HEK293 (cell line): ENCODE results near the gene ZBTB1.
A peak's percentile ranks its signal among the peaks of the same experiment; 100 is the strongest.

Experiments used
- HOXC10 ChIP-seq: sonication (generic); formaldehyde crosslinking; IDR thresholded peaks from 2 replicates; pipeline ENCODE4 v1.8.1; 2023; ENCODE audit warnings: mild to moderate bottlenecking, missing genetic modification reagents
- IKZF3 ChIP-seq: fragments of 450-650 bp; IDR thresholded peaks from 2 replicates; pipeline ENCODE4 v1.5.0; 2018; ENCODE audit warnings: missing biosample characterization, mild to moderate bottlenecking, missing genetic modification characterization, moderate library complexity
- KLF7 ChIP-seq: fragments of 450-650 bp; formaldehyde crosslinking; IDR thresholded peaks from 2 replicates; pipeline ENCODE4 v1.5.1; 2016; ENCODE audit warnings: missing biosample characterization, missing genetic modification characterization, borderline replicate concordance
- KLF8 ChIP-seq: fragments of 450-650 bp; formaldehyde crosslinking; IDR thresholded peaks from 2 replicates; pipeline ENCODE4 v1.5.1; 2016; ENCODE audit warnings: missing biosample characterization, missing genetic modification characterization
- OSR2 ChIP-seq: fragments of 450-650 bp; formaldehyde crosslinking; IDR thresholded peaks from 2 replicates; pipeline ENCODE4 v1.5.1; 2016; ENCODE audit warnings: missing biosample characterization, missing genetic modification characterization
- SETDB1 ChIP-seq: IDR thresholded peaks from one replicate; pipeline ENCODE4 v1.6.1; 2017; ENCODE audit warnings: mild to moderate bottlenecking, low read length, moderate library complexity, mixed read lengths; ENCODE audit not compliant: insufficient read length
- SP2 ChIP-seq: fragments of 450-650 bp; formaldehyde crosslinking; IDR thresholded peaks from 2 replicates; pipeline ENCODE4 v1.5.1; 2016; ENCODE audit warnings: missing biosample characterization, missing genetic modification characterization
- SP3 ChIP-seq: fragments of 450-650 bp; formaldehyde crosslinking; IDR thresholded peaks from 2 replicates; pipeline ENCODE4 v1.5.1; 2016; ENCODE audit warnings: missing biosample characterization, missing genetic modification characterization
- WT1 ChIP-seq: fragments of 450-650 bp; formaldehyde crosslinking; IDR thresholded peaks from 2 replicates; pipeline ENCODE4 v1.5.1; 2016; ENCODE audit warnings: missing biosample characterization, missing genetic modification characterization
- ZEB2 ChIP-seq: fragments of 450-650 bp; formaldehyde crosslinking; IDR thresholded peaks from 2 replicates; pipeline ENCODE4 v1.5.1; 2016; ENCODE audit warnings: missing biosample characterization, missing genetic modification characterization
- ZNF114 ChIP-seq: fragments of 450-650 bp; formaldehyde crosslinking; IDR thresholded peaks from 2 replicates; pipeline ENCODE4 v1.5.0; 2017; ENCODE audit warnings: missing biosample characterization, missing genetic modification characterization
- ZNF140 ChIP-seq: fragments of 450-650 bp; formaldehyde crosslinking; IDR thresholded peaks from 2 replicates; pipeline ENCODE4 v1.5.1; 2016; ENCODE audit warnings: missing biosample characterization, missing genetic modification characterization
- ZNF155 ChIP-seq: fragments of 450-650 bp; formaldehyde crosslinking; IDR thresholded peaks from 2 replicates; pipeline ENCODE4 v1.5.1; 2016; ENCODE audit warnings: missing biosample characterization, missing genetic modification characterization
- ZNF16 ChIP-seq: fragments of 450-650 bp; formaldehyde crosslinking; IDR thresholded peaks from 2 replicates; pipeline ENCODE4 v1.5.1; 2016; ENCODE audit warnings: low read depth, missing biosample characterization, missing genetic modification characterization
- ZNF23 ChIP-seq: fragments of 450-650 bp; formaldehyde crosslinking; IDR thresholded peaks from 2 replicates; pipeline ENCODE4 v1.5.1; 2016; ENCODE audit warnings: missing biosample characterization, missing genetic modification characterization, borderline replicate concordance
- ZNF302 ChIP-seq: fragments of 450-650 bp; formaldehyde crosslinking; IDR thresholded peaks from 2 replicates; pipeline ENCODE4 v1.5.1; 2016; ENCODE audit warnings: missing biosample characterization, missing genetic modification characterization, low read depth
- ZNF37A ChIP-seq: fragments of 450-650 bp; IDR thresholded peaks from 2 replicates; pipeline ENCODE4 v1.5.1; 2018; ENCODE audit warnings: missing biosample characterization, missing genetic modification characterization
- ZNF529 ChIP-seq: fragments of 450-650 bp; formaldehyde crosslinking; IDR thresholded peaks from 2 replicates; pipeline ENCODE4 v1.5.1; 2017; ENCODE audit warnings: missing genetic modification characterization, missing biosample characterization; ENCODE audit not compliant: insufficient replicate concordance
- ZNF530 ChIP-seq: fragments of 450-650 bp; formaldehyde crosslinking; IDR thresholded peaks from 2 replicates; pipeline ENCODE4 v1.5.1; 2016; ENCODE audit warnings: low read depth, missing biosample characterization, missing genetic modification characterization
- ZNF600 ChIP-seq: fragments of 450-650 bp; formaldehyde crosslinking; IDR thresholded peaks from 2 replicates; pipeline ENCODE4 v1.5.1; 2016; ENCODE audit warnings: missing biosample characterization, missing genetic modification characterization
- ZNF623 ChIP-seq: fragments of 450-650 bp; formaldehyde crosslinking; IDR thresholded peaks from 2 replicates; pipeline ENCODE4 v1.5.1; 2016; ENCODE audit warnings: missing biosample characterization, missing genetic modification characterization
- ZNF624 ChIP-seq: fragments of 450-650 bp; formaldehyde crosslinking; IDR thresholded peaks from 2 replicates; pipeline ENCODE4 v1.5.1; 2017; ENCODE audit warnings: missing biosample characterization, missing genetic modification characterization
- ZNF664 ChIP-seq: fragments of 450-650 bp; formaldehyde crosslinking; IDR thresholded peaks from 2 replicates; pipeline ENCODE4 v1.5.1; 2016; ENCODE audit warnings: missing biosample characterization, missing genetic modification characterization
- ZNF785 ChIP-seq: fragments of 450-650 bp; formaldehyde crosslinking; IDR thresholded peaks from 2 replicates; pipeline ENCODE4 v1.5.1; 2016; ENCODE audit warnings: missing biosample characterization, missing genetic modification characterization
- ZNF837 ChIP-seq: fragments of 450-650 bp; formaldehyde crosslinking; IDR thresholded peaks from 2 replicates; pipeline ENCODE4 v1.5.1; 2016; ENCODE audit warnings: missing biosample characterization, missing genetic modification characterization
- TF ChIP-seq, protein P1 (sequence below): fragments of 450-650 bp; formaldehyde crosslinking; IDR thresholded peaks from 2 replicates; pipeline ENCODE4 v1.5.1; 2016; ENCODE audit warnings: missing biosample characterization, missing genetic modification characterization
- TF ChIP-seq, protein P2 (sequence below): fragments of 450-650 bp; formaldehyde crosslinking; IDR thresholded peaks from 2 replicates; pipeline ENCODE4 v1.5.1; 2016; ENCODE audit warnings: missing biosample characterization, missing genetic modification characterization
- TF ChIP-seq, protein P3 (sequence below): fragments of 450-650 bp; formaldehyde crosslinking; IDR thresholded peaks from 2 replicates; pipeline ENCODE4 v1.5.1; 2017; ENCODE audit warnings: missing biosample characterization, missing genetic modification characterization
- TF ChIP-seq, protein P4 (sequence below): fragments of 450-650 bp; formaldehyde crosslinking; IDR thresholded peaks from 2 replicates; pipeline ENCODE4 v1.5.1; 2016; ENCODE audit warnings: missing biosample characterization, missing genetic modification characterization
- TF ChIP-seq, protein P5 (sequence below): fragments of 450-650 bp; formaldehyde crosslinking; IDR thresholded peaks from 2 replicates; pipeline ENCODE4 v1.5.1; 2016; ENCODE audit warnings: missing biosample characterization, missing genetic modification characterization
- TF ChIP-seq, protein P6 (sequence below): fragments of 450-650 bp; formaldehyde crosslinking; IDR thresholded peaks from 2 replicates; pipeline ENCODE4 v1.5.1; 2016; ENCODE audit warnings: missing biosample characterization, missing genetic modification characterization

The ZBTB1 gene

DNA sequence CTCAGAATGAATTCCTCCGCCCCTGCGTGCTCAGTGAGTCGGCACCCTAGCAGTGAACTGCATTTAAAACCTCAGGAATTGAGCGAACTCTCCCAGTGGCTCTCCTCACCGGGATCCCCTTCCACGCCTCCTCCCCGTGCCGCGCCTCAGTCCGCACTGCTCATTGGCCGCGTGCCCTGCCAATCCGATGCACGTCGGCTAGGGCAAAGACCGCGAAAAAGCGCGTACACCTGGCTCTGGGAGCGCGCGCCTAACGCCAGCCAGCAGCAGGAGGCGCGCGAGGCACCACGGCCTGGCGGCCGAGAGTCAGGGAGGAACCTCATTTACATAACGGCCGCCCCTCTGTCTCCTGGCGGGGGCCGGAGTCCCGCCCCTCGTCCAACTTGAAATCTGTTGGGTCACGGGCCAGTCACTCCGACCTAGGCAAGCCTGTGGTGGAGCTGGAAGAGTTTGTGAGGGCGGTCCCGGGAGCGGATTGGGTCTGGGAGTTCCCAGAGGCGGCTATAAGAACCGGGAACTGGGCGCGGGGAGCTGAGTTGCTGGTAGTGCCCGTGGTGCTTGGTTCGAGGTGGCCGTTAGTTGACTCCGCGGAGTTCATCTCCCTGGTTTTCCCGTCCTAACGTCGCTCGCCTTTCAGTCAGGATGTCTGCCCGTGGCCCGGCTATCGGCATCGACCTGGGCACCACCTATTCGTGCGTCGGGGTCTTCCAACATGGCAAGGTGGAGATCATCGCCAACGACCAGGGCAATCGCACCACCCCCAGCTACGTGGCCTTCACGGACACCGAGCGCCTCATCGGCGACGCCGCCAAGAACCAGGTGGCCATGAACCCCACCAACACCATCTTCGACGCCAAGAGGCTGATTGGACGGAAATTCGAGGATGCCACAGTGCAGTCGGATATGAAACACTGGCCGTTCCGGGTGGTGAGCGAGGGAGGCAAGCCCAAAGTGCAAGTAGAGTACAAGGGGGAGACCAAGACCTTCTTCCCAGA is 35.9 kb downstream of the ZBTB1 start, which contains the start of gene HSPA2 (continued):
- TF ChIP-seq, protein P1, sequence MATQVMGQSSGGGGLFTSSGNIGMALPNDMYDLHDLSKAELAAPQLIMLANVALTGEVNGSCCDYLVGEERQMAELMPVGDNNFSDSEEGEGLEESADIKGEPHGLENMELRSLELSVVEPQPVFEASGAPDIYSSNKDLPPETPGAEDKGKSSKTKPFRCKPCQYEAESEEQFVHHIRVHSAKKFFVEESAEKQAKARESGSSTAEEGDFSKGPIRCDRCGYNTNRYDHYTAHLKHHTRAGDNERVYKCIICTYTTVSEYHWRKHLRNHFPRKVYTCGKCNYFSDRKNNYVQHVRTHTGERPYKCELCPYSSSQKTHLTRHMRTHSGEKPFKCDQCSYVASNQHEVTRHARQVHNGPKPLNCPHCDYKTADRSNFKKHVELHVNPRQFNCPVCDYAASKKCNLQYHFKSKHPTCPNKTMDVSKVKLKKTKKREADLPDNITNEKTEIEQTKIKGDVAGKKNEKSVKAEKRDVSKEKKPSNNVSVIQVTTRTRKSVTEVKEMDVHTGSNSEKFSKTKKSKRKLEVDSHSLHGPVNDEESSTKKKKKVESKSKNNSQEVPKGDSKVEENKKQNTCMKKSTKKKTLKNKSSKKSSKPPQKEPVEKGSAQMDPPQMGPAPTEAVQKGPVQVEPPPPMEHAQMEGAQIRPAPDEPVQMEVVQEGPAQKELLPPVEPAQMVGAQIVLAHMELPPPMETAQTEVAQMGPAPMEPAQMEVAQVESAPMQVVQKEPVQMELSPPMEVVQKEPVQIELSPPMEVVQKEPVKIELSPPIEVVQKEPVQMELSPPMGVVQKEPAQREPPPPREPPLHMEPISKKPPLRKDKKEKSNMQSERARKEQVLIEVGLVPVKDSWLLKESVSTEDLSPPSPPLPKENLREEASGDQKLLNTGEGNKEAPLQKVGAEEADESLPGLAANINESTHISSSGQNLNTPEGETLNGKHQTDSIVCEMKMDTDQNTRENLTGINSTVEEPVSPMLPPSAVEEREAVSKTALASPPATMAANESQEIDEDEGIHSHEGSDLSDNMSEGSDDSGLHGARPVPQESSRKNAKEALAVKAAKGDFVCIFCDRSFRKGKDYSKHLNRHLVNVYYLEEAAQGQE (tag by site-specific recombination) = no peak
- TF ChIP-seq ZNF664 (tag by site-specific recombination) (no peak), HOXC10 (CRISPR knock-in tag) (no peak), ZNF16 (tag by site-specific recombination) (no peak), ZNF529 (tag by site-specific recombination) (no peak), SP3 (tag by site-specific recombination) (peak; percentile 85), ZNF530 (tag by site-specific recombination) (no peak), ZNF140 (no peak), ZNF600 (tag by site-specific recombination) (no peak), ZNF37A (tag by site-specific recombination) (no peak), ZNF114 (tag by site-specific recombination) (no peak), ZNF837 (tag by site-specific recombination) (no peak), ZNF785 (tag by site-specific recombination) (no peak), ZEB2 (tag by site-specific recombination) (peak; percentile 58; the same call in 1 of the 2 replicates), IKZF3 (tag by site-specific recombination) (peak; percentile 84), ZNF624 (no peak), WT1 (tag by site-specific recombination) (no peak), ZNF155 (tag by site-specific recombination) (no peak), ZNF23 (tag by site-specific recombination) (no peak), OSR2 (tag by site-specific recombination) (no peak), KLF8 (tag by site-specific recombination) (peak; percentile 71; the same call in 1 of the 2 replicates), ZNF623 (tag by site-specific recombination) (no peak), KLF7 (tag by site-specific recombination) (no peak), SETDB1 (peak; percentile 46), SP2 (tag by site-specific recombination) (peak; percentile 84), ZNF302 (no peak)
- TF ChIP-seq, protein P2, sequence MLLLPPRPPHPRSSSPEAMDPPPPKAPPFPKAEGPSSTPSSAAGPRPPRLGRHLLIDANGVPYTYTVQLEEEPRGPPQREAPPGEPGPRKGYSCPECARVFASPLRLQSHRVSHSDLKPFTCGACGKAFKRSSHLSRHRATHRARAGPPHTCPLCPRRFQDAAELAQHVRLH (tag by site-specific recombination) = no peak
- TF ChIP-seq, protein P3, sequence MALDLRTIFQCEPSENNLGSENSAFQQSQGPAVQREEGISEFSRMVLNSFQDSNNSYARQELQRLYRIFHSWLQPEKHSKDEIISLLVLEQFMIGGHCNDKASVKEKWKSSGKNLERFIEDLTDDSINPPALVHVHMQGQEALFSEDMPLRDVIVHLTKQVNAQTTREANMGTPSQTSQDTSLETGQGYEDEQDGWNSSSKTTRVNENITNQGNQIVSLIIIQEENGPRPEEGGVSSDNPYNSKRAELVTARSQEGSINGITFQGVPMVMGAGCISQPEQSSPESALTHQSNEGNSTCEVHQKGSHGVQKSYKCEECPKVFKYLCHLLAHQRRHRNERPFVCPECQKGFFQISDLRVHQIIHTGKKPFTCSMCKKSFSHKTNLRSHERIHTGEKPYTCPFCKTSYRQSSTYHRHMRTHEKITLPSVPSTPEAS = no peak
- TF ChIP-seq, protein P4, sequence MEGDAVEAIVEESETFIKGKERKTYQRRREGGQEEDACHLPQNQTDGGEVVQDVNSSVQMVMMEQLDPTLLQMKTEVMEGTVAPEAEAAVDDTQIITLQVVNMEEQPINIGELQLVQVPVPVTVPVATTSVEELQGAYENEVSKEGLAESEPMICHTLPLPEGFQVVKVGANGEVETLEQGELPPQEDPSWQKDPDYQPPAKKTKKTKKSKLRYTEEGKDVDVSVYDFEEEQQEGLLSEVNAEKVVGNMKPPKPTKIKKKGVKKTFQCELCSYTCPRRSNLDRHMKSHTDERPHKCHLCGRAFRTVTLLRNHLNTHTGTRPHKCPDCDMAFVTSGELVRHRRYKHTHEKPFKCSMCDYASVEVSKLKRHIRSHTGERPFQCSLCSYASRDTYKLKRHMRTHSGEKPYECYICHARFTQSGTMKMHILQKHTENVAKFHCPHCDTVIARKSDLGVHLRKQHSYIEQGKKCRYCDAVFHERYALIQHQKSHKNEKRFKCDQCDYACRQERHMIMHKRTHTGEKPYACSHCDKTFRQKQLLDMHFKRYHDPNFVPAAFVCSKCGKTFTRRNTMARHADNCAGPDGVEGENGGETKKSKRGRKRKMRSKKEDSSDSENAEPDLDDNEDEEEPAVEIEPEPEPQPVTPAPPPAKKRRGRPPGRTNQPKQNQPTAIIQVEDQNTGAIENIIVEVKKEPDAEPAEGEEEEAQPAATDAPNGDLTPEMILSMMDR (tag by site-specific recombination) = peak; percentile 84
- TF ChIP-seq, protein P5, sequence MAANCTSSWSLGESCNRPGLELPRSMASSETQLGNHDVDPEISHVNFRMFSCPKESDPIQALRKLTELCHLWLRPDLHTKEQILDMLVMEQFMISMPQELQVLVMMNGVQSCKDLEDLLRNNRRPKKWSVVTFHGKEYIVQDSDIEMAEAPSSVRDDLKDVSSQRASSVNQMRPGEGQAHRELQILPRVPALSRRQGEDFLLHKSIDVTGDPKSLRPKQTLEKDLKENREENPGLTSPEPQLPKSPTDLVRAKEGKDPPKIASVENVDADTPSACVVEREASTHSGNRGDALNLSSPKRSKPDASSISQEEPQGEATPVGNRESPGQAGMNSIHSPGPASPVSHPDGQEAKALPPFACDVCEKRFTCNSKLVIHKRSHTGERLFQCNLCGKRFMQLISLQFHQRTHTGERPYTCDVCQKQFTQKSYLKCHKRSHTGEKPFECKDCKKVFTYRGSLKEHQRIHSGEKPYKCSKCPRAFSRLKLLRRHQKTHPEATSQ = no peak
- TF ChIP-seq, protein P6, sequence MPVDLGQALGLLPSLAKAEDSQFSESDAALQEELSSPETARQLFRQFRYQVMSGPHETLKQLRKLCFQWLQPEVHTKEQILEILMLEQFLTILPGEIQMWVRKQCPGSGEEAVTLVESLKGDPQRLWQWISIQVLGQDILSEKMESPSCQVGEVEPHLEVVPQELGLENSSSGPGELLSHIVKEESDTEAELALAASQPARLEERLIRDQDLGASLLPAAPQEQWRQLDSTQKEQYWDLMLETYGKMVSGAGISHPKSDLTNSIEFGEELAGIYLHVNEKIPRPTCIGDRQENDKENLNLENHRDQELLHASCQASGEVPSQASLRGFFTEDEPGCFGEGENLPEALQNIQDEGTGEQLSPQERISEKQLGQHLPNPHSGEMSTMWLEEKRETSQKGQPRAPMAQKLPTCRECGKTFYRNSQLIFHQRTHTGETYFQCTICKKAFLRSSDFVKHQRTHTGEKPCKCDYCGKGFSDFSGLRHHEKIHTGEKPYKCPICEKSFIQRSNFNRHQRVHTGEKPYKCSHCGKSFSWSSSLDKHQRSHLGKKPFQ = no peak
